ENCODE data around the gene ASPN. TPM values are rescaled to one million over a fixed set of nuclear protein-coding genes. Genes with fewer than 3 reads are reported as not detected.

Gene ASPN
- total and polyA plus RNA-seq, 10 of the 15 experiments (the other 5 are each of a cell fraction or from before 2014, with no cell fraction given) = 0.03 to 0.47 (median 0.42) TPM; not detected in 7

DNA sequence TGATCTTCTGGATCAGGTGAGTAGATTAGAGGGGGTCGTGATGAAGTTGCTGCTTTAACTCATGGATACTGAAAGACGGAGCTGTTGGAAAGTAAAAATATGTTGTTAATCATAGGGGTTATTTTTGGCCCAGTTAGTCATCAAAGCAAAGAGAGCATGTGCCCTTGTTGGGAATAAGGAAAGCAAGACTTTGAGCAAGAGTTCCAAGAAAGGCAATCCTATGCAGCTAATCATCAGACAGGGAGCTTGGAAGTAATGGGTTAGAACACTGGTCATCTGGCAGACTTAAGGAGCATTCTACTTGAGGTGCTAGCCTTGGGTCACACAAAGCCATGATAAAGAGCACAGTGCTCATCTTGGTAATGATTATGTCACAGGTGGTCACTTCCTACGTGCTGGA is 18.3 kb downstream of the ASPN start (continued):
- TF ChIP-seq SUZ12 (IDR thresholded peaks at IDR 0.05; ENCODE audit: unreplicated experiment) (no peak), NFYB (IDR thresholded peaks at IDR 0.05; ENCODE audit: insufficient read depth, low read depth, low read length) (no peak), KAT2A (conservative IDR thresholded peaks at IDR 0.05; ENCODE audit: control insufficient read depth, low read depth, low read length) (no peak), SMAD1 (IDR thresholded peaks at IDR 0.05; ENCODE audit: low read depth, partially characterized antibody) (no peak), MYC (IDR thresholded peaks at IDR 0.05; ENCODE audit: insufficient read depth, insufficient read length, insufficient replicate concordance, low read length, severe bottlenecking) (no peak)

DNA sequence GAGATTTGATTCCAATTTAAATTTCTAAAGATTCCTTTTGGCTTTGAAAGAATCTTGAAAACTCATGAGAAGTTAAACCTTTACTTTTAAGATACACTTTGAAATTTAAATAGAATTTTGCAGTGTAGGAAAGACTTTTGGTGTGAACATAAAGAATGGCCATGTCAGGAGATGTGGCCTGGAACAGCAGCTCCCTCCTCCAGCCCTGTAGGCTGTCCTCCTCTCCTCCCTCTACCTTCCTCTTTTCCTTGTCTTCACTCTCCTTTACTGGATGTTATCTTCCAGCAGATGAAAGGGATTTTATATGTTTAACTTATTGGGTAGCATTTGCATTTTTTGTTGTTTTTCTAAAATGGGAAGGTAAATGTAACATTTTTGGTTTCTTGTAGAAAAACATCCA is 18.9 kb downstream of the ASPN start:
- in situ Hi-C loops (cut with MboI) = no loop called here
- intact Hi-C loops (cut with micrococcal nuclease; ENCODE audit: unreplicated experiment) = no loop called here
- no TSS peak for BruUV-seq (replicated peaks)
- Histone ChIP-seq H3K4me2 (ENCODE audit: control insufficient read depth, insufficient read depth) (no peak overlapping the region), H3K36me3 (ENCODE audit: control insufficient read depth in 2 of 2, insufficient read depth in 2 of 2, low read length in 1 of 2) (no peaks in the 10 kb centered on the region), H3K4me1 (ENCODE audit: control insufficient read depth, insufficient read depth, low read length) (no peaks in the 10 kb centered on the region), H3K9me3 (replicated peaks; ENCODE audit: control insufficient read depth, insufficient read depth, low read length) (no peaks in the 10 kb centered on the region), H3K9ac (ENCODE audit: control insufficient read depth, insufficient read depth, low read length) (no peak overlapping the region), H3K79me2 (ENCODE audit: control insufficient read depth, insufficient read depth, low read length) (no peaks in the 10 kb centered on the region), H3K4me3 (no peak overlapping the region), H3K27ac (ENCODE audit: control insufficient read depth, insufficient read depth) (no peak overlapping the region), H2AFZ (ENCODE audit: control insufficient read depth, low read depth, low read length) (no peak overlapping the region), H3K27me3 (replicated peaks in 1 of 2; ENCODE audit: control insufficient read depth in 2 of 2, insufficient read depth in 2 of 2, low read length in 1 of 2) (no peaks in the 10 kb centered on the region), H4K20me1 (ENCODE audit: control insufficient read depth, insufficient read depth) (no peaks in the 10 kb centered on the region)
- FAIRE-seq = no peak
- no peak for TF ChIP-seq BCL11A (IDR thresholded peaks at IDR 0.05; ENCODE audit: low read depth, low read length)
- TF ChIP-seq, protein P1, sequence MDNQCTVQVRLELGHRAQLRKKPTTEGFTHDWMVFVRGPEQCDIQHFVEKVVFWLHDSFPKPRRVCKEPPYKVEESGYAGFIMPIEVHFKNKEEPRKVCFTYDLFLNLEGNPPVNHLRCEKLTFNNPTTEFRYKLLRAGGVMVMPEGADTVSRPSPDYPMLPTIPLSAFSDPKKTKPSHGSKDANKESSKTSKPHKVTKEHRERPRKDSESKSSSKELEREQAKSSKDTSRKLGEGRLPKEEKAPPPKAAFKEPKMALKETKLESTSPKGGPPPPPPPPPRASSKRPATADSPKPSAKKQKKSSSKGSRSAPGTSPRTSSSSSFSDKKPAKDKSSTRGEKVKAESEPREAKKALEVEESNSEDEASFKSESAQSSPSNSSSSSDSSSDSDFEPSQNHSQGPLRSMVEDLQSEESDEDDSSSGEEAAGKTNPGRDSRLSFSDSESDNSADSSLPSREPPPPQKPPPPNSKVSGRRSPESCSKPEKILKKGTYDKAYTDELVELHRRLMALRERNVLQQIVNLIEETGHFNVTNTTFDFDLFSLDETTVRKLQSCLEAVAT (IDR thresholded peaks at IDR 0.05) = no peak
- no peak for TF ChIP-seq RB1 (IDR thresholded peaks at IDR 0.05; ENCODE audit: borderline replicate concordance)
- no peak for TF ChIP-seq EGR1 (IDR thresholded peaks at IDR 0.05; ENCODE audit: borderline replicate concordance in 1 of 2, low read depth in 2 of 2, low read length in 2 of 2)
- TF ChIP-seq MYC (IDR thresholded peaks at IDR 0.05; ENCODE audit: insufficient read depth, insufficient read length, insufficient replicate concordance, low read length, severe bottlenecking) = no peak
- SMC1A ChIA-PET (ENCODE audit: uncharacterized antibody, unreplicated experiment) = no interaction called here
- POLR2A ChIA-PET = no interaction called here
- DNase-seq (ENCODE audit: low read depth, low spot score) = no peak
- CTCF ChIA-PET = interaction anchor here (1.0 to 1.5 kb wide), 3 partner anchors 10 to 323 kb away, joined by 3 to 4 read pairs (median 3); partner anchors contain the start of gene ASPN
- no peak for ATAC-seq
- RAD21 ChIA-PET (ENCODE audit: unreplicated experiment) = interaction anchor here (0.9 kb wide), 1 partner anchor 10 kb away, joined by 3 read pairs; no protein-coding TSS in a partner anchor

Measured in GM12878 (cell line).